Measurements from ENCODE around the gene WBP2.

WBP2 gene

GRCh38 chr17:75843577-75844529 lies 11.3 kb downstream of the WBP2 start, which contains the start of gene UNC13D:
Gene UNC13D (minus strand): TSS chr17:75844404. CDS start chr17:75844337, 67 bp downstream.
- DNase-seq: peak; percentile 68 to 74

GRCh38 chr17:75842963-75843576 lies 12.1 kb downstream of the WBP2 start:
- peak; percentile 57 to 63 for DNase-seq

- no peak for DNase-seq
These were observed 12.7 kb downstream of the WBP2 start for GRCh38 chr17:75842411-75842810.

- no peak for DNase-seq
These were observed 14.4 kb downstream of the WBP2 start for GRCh38 chr17:75840799-75841164.

DNA sequence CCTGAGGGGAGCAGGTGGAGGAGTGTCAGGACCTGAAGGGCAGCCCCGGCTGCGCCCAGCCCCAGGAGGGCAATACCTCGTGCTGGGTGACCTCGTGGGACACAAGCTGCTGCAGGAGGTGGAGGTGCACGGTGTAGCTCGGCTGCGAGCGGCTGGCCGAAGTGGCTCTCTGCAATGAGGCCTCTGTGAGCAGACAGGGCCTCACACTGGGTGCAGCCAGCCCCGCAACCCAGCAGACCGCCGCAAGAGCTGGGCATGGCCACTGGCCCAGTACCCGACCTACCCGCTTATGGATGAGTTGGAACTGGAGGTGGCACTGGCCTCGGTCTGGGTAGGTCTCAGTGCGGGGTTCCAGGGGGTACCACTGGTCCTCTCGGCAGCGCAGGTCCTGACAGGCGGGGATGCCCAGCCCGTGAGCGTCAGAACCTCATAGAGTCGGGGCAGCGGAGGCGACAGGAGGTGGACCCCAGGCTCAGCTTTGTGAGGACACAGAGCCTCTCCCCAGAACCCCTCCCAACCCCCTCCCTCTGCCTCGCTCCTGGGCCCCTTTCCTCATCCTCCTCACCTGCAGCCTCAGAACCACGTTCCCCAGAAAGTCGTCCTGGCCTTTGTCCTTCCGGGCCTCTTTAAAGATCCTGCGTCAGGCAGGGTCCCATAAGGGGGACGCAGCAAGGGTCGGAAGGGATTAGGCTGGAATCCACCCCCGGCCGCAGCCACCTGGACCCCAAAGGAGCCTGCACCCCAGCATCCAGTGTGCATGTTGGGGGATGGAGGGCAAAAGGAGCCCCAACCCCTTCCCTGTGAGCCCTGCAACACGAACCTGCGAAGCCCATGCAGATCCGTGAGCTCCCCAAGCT lies 15.0 kb downstream of the WBP2 start:
- no peak for DNase-seq

DNA sequence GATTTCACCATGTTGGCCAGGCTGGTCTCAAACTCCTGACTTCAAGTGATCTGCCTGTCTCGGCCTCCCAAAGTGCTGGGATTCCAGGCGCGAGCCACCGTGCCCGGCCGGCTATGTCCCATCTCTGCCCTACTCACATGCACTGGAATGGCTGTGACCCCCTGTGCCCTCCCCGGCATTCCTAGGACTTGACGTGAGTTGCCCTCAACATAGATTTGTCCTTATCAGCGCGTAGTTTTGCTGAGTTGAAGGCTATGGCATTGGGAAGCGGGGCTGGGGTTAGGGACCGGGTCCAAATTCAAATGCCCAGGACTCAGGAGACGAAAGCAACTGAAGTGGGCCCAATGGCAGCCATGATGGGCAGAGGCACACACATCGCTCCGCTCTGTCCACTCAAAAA lies 16.7 kb downstream of the WBP2 start:
- DNase-seq: no peak

GRCh38 chr17:75837899-75838298 lies 17.2 kb downstream of the WBP2 start:
- DNase-seq: no peak

GRCh38 chr17:75836605-75837004 lies 18.5 kb downstream of the WBP2 start:
- DNase-seq: no peak

DNA sequence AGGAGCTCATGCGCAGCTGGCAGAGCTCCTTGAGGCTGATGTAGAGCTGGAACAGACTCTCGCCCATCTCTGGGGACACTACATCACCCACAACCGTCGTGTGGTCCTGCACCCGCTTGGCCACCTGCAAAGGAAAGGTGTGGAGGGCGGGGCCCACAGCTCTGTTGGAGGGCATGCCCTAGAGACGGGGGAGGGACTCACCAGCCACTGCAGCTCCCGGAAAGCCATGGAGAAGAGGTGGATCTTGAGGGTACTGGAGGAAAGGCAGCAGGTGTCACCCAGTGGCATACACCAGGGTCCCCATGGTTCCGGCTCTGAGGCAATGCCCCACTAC lies 19.5 kb downstream of the WBP2 start:
- DNase-seq: no peak

DNA sequence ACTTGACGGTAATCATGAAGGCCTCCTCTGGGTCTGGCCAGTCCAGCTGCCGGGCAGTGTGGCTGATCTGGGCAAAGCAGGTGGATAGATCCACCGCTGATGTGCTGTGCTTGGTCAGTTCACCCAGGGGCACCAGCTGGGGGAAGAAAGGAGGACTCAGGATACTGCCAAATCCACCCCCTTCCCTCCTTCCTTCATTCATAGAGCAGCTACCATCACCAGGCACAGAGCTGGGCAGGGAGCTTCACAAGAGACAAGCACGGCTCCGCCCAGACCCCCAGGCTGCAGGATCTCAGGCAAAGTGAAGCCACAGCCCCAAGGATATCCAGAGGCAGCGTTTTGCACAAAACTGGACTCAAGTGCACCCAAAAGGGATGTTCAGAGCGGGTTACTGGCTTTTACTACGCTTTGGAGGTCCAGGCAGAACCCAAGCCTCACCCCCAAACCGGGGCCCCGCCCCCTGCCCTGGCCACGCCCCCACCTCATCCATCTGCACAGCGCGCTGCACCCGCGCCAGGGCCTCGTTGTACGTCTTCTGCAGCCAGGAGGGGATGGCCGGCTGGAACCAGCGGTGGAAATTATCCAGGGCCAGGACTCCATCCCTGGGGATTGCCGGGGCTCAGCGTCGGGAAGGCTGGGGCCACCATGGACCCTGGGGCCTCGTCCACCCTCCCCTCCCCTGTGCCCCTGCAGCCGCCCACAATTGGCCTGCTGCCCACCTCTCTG lies 20.0 kb downstream of the WBP2 start:
- no peak for DNase-seq

DNA sequence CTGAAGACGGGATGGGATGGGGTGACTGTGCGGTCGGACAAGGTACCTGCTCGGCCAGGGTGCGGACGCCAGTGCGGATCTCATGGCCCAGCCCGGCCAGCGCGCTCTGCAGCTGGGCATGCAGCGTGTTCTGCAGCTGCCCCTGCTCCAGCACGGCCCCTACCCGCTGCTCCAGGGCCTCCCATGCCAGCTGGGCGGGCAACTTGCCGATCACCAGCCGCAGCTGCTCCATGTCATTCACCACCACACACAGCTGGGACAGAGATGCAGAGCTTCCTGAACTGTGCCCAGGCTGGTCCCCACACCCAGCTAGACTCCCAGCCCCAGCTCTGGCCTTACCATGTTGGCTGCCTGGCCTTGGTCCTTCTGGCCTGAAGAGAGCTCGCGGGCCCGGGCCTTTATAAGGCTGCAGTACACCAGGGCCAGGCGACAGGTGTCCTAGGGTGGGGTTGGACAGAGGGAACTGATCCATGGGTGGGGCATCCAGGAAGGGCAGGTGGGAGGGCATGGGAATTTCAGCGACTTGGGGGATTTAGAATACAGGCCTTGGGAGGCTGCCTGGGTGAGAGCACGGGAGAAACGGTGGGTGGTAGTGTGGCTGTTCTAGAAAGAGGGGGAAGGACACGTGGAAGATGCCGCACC lies 20.7 kb downstream of the WBP2 start:
- no peak for DNase-seq

DNA sequence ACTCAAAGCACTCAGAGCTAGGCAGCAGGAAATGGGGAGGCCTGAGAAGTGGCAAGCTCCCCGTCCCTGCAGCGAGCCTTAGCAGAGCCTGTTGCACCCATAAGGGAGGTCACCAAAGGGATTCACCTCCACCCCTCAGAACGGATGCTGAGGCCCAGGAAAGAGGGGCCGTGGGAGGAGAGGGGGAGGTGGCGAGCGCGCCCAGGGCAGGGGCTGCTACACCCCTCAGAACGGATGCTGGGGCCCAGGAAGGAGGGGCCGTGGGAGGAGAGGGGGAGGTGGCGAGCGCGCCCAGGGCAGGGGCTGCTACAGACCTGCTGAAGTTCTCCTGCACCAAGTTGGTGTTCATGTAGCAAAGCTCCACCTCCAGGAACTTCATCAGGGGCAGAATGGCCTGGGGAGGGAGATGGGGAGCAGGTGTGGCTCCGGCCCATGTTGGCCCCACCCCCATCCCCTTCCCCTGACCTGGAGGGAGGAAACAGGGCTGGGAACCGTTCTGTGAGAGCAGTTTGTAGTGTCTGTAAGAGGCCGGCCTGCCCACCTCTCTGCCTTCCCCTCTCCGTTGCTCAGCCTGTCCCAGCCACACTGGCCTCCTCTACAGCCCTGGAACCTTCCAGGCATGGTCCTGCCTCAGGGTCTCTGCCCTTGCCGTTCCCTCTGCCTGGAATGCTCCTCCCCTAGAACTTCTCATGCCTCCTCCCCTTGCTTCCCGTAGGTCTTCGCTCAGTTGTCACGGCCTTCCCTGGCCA lies 22.3 kb downstream of the WBP2 start:
- DNase-seq: peak; percentile 50 to 56

GRCh38 chr17:75832164-75832651 lies 22.9 kb downstream of the WBP2 start:
- DNase-seq: peak; percentile 65 to 71

DNA sequence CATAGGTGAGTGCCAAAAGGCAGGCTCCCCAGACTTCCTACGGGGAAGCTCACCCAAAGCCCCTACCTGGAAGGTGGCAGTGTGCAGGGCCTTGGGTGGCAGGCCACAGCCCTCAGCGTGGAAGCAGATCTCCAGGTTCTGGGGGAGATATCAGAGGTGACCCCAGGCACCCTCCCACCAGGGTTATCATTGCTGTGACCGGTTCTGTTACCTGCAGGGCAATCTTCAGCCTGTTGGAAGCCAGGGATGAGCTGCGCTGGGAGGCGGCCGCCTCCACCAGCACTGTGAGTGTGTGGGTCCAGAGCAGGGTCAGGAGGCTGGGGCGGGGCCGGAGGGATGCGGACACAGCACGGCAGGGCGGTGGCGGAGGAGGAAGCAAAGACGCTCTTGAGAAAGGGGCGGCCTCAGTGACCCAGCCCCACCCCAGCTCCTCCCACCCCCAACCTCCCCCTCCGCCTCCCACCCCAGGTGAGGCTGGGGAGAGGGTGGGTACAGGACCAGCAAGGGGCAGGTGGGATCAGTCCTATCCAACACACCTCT lies 24.0 kb downstream of the WBP2 start:
- DNase-seq: no peak

DNA sequence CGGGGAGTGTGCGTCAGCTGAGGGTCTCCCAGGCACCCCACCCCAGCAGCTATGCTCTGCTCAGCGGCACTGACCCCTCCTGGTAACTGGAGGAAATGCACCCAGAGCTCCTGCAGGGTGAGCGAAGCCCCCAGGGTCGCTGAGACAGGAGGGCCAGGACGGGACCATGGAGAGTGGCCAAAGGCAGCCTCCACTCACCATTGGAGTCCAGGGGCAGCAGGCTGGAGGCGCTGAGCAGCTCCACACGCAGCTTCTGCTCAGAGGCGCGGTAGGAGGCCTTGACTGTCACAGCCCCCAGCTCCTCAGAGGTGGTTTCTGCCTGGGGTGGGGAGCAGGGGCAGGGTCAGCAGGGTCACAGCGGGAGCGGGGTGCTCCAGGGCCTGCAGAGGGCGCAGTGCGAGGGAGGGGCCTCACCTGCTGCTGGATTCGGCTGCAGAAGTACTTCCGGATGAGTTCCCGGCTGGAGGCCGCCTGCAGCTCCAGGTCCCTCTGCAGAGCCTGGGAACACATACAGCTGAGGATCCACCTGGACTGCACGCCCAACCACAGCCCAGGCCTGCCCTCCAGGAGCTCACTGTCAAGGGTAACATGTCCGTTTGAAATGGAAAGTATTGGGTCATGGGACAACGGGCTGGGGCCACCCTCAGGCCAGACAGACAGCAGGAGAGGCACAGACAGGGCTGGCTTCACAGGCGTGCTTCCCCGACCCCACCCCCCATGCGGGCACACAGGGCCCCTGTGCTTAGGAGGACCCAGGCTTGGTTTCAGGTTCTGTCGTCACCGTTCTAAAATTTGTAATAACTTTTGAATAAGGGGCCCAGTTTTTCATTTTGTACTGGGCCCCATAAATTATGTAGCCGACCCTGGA lies 24.7 kb downstream of the WBP2 start:
- peak; percentile 56 to 64 for DNase-seq

DNA sequence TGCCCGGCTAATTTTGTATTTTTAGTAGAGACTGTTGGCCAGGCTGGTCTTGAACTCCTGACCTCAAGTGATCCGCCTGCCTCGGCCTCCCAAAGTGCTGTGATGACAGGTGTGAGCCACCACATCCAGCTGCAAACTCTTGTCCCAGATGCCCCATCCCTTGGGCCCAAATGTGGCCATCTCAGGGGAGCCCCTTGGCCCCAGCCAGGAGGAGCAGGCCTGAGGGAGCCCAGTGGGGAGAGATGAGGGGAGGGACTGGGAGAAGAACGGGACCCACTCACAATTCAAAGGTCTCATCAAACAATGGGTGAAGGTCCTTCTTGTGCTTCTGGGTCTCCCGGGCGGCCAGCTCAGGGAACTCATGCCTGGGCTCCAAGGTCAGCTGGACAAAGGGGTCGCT lies 25.4 kb downstream of the WBP2 start:
- DNase-seq: no peak

- DNase-seq: no peak
These were observed 26.4 kb downstream of the WBP2 start for GRCh38 chr17:75828741-75829140.

DNA sequence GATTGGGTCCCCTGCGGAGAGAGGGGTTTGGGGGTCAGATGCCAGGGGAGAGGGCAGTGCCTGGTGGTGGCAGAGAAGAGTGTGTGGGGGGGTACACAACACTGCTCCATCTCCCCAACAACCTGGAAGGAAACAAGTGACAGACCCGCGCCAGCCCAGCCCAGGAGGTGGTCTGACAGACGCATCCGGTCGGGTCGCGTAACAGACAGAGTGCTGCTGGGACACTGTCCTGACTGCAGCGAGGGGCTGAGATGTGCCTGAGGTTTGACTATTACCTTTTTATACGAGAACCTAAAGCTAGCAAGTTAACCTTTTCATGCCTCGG lies 27.1 kb downstream of the WBP2 start:
- no peak for DNase-seq

GRCh38 chr17:75827308-75828075 lies 27.6 kb downstream of the WBP2 start:
- peak; percentile 83 to 86 for DNase-seq

Measured in activated T-cell treated with anti-CD3 and anti-CD28 coated beads, Interleukin-2, amount 50 U/mL, for 48 hours (primary cell).